Mucosa of gallbladder (tissue), 1 donor: ENCODE measurements around the gene HIVEP3. TPM values are rescaled to one million over a fixed set of nuclear protein-coding genes. Genes with fewer than 3 reads are reported as not detected.

ENCODE experiments used
- DNase-seq: peaks from one replicate; pipeline ENCODE4 v3.0.0-alpha.2; 2020; ENCODE audit warnings: low spot score
- total RNA-seq: library from RNA; stranded (reverse); gene quantifications from one replicate; pipeline ENCODE4 v1.2.1, GENCODE V29; 2021
- donor health status: DM: no; HTN: no; CAD: no.

HIVEP3 gene
- total RNA-seq, 1 donor from 2014 or later: 8.7 TPM

DNA sequence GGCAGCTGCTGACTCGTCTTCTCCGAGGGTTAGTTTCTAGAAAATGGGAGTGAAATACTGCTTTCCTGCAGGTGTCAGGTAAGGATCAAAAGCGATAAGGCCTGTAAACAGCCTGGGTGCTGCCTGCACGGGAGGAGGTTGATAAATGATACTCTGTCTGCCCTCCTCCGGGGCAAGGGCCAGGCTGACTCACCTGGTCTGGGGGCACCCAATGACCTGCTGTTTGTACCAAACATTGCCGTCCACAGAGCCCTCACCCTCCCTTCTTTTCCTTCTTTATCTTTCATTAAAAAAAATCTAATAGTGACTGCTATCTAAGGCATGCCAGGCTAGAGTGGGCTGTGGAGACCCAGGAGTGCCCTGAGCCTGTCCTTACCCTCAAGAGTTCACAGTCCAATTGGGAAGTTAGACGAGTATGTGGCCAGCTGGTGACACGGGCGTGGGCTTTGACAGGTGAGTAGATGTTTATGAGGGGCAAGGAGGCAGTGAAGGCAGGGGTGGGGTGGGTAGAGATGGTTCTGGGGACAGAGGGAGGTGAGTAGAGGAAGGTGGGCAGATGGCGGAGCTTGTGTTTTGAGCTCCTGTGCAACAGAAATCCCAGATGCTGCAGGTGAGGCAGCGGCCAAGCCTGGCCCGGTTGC is 450.5 kb downstream of the HIVEP3 start:
- DNase-seq: no peak

DNA sequence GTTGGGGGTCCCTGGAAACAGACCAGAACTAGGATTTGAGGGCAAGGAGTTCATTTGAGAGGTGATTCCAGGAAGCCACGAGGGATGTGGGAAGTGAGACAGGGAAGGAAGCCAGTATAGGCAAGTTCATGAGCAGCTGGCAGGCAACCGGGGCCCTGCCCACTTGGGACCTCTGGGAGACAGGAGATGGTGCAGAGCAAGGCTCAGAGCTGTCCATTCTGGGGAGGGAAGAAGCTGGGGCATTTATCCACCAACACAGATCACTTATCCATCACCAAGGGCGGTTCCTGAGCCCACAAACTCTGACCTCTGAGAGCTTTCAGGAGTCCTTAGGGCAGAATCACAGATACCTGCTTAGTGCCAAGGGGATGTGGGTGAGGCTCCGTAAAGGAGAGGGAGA is 451.0 kb downstream of the HIVEP3 start:
- no peak for DNase-seq

DNA sequence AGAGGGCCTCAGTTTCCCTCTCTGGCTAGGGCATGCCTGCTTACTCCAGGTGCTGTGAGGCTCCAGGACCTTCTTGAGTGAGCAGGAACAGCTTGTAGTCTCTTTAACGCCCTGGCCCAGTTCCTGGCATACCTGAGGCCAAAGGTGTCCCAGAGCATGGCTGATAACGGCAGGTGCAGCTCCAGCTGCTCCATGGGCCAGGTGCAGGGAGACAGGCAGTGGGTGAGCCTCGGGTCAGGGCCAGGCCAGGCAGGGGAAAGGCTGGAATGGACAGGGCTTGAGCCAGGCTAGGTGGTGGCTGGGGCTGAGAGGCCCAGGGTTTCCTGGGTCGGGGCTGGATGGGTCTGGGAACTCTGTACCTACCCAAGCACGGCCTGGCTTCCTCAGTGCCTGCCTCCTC is 452.6 kb downstream of the HIVEP3 start:
- DNase-seq: no peak

GRCh38 chr1:41465741-41466140 is 453.0 kb downstream of the HIVEP3 start:
- DNase-seq: no peak

GRCh38 chr1:41464885-41465284 is 453.8 kb downstream of the HIVEP3 start:
- no peak for DNase-seq

GRCh38 chr1:41463516-41463915 is 455.2 kb downstream of the HIVEP3 start:
- DNase-seq: no peak

- DNase-seq: no peak
Measured at GRCh38 chr1:41462680-41463004, 456.1 kb downstream of the HIVEP3 start.

GRCh38 chr1:41461790-41462679 is 456.7 kb downstream of the HIVEP3 start:
- no peak for DNase-seq

GRCh38 chr1:41456847-41457540 is 461.7 kb downstream of the HIVEP3 start:
- peak; percentile 19 for DNase-seq

Other genes with a start within 250 kb of the HIVEP3 start
- gene GUCA2B, start 234.5 kb upstream of the HIVEP3 start, total RNA-seq: 7.9 TPM
- 1.1 TPM for gene GUCA2A, start 245.8 kb upstream of the HIVEP3 start, total RNA-seq